Heart right ventricle (tissue), 16 donors: ENCODE measurements around the gene KCNJ6. TPM values are rescaled to one million over a fixed set of nuclear protein-coding genes. Genes with fewer than 3 reads are reported as not detected.

ENCODE experiments used
- ATAC-seq, 8 donors: fragments of 200-7000 bp; cut with Tn5 transposase; one replicate each; pipeline ENCODE4 v1.9.1; 2020; ENCODE audit warnings: mild to moderate bottlenecking in 8 of 8, moderate library complexity in 8 of 8, moderate number of reproducible peaks in 1 of 8
- DNase-seq, 2 donors: peaks; one replicate each; pipeline ENCODE4 v3.0.0-alpha.2; 2020
- H3K27ac ChIP-seq, 10 donors: fragments of 200-600 bp; sonication (generic) in 2 of 10; one replicate each; pipeline versions ENCODE4 v1.5.0 to v1.8.0; 2020 to 2022; ENCODE audit warnings: mild to moderate bottlenecking in 3 of 10
- H3K27me3 ChIP-seq, 7 donors: fragments of 200-600 bp; one replicate each; pipeline ENCODE4 v1.8.0; 2021 to 2022; ENCODE audit warnings: mild to moderate bottlenecking in 2 of 7
- H3K36me3 ChIP-seq, 9 donors: fragments of 200-600 bp; sonication (generic) in 1 of 9; one replicate each; pipeline versions ENCODE4 v1.5.0 to v1.8.0; 2020 to 2022; ENCODE audit warnings: mild to moderate bottlenecking in 2 of 9
- H3K4me1 ChIP-seq, 9 donors: fragments of 200-600 bp; sonication (generic) in 1 of 9; one replicate each; pipeline versions ENCODE4 v1.5.0 to v1.8.0; 2020 to 2022; ENCODE audit warnings: mild to moderate bottlenecking in 4 of 9
- H3K4me3 ChIP-seq, 10 donors: fragments of 200-600 bp; sonication (generic) in 2 of 10; one replicate each; pipeline versions ENCODE4 v1.5.0 to v1.8.0; 2020 to 2022; ENCODE audit warnings: mild to moderate bottlenecking in 7 of 10, moderate library complexity in 2 of 10
- H3K9me3 ChIP-seq, 11 donors: fragments of 200-600 bp in 10 of 11; sonication (generic) in 2 of 11; one replicate each; pipeline versions ENCODE4 v1.5.0 to v1.8.0; 2013 to 2022; ENCODE audit warnings: mild to moderate bottlenecking in 2 of 11, control low read depth in 1 of 11, moderate library complexity in 1 of 11
- CTCF ChIP-seq, 9 donors: fragments of 200-600 bp; sonication (generic) in 2 of 9; IDR thresholded peaks; one replicate each; pipeline versions ENCODE4 v1.5.0 to v1.8.0; 2021 to 2022; ENCODE audit warnings: antibody characterized with exemption in 9 of 9, mild to moderate bottlenecking in 5 of 9, moderate library complexity in 1 of 9
- WGBS, 2 donors: extraction: QIAGEN DNeasy Blood & Tissue Kit; methylation state at CpG; one replicate each; pipeline ENCODE4 v1.1.7; 2013; ENCODE audit warnings: inconsistent platforms in 1 of 2; 5-methylcytosine and 5-hydroxymethylcytosine counted together
- intact Hi-C, 10 donors: fragments of 100-400 bp; cut with DNase I; formaldehyde crosslinking; loops; one replicate each; pipeline versions ENCODE4 v1.11.1 to v1.14.2; 2022
- polyA plus RNA-seq, 2 donors: library from polyadenylated mRNA; stranded (reverse); fragments of 200-250 nt; gene quantifications; one replicate each; pipeline ENCODE4 v1.2.3, GENCODE V29; 2013
- total RNA-seq, 10 donors: library from RNA; stranded (reverse); fragmentation: NEBNext Ultra II Directional in 3 of 10; extraction: Animal tissue kit (Norgen Biotek cat#: 25700) in 3 of 10; gene quantifications; one replicate each; pipeline versions ENCODE4 v1.2.1 to v1.2.4, GENCODE V29; 2021 to 2023
- donor health status: Arrhythmogenic right ventricular cardiomyopathy.
- donor health status: ischemic (EF 13 %, LVEDD 7.1; RV severe dilation, severe dysfunction).
- donor health status: healthy with polysubstance abuse.
- donor health status: DM: no; HTN: yes; CAD: no.
- donor health status: DM: no; HTN: no; CAD: no.
- donor health status: ischemic (EF 25% LVEDD 6.9; RV normal size, moderate dysfunction).
- donor health status: ischemic (EF 25% LVEDD 5.7; RV mildly dilated, moderate dysfunction).
- donor health status: healthy.
- donor health status: DM: yes; HTN: yes; CAD: no.
- donor health status: Ischemic cardiomyopathy.
- donor health status: ischemic (EF 35%, LVEDD 5.7; RV mildly dilated, moderate dysfunction).
- donor health status: nonischemic (EF 11% LVEDD 7.7; RV severe dilation, severe dysfunction).
- donor health status: DM: yes; HTN: yes; CAD: no.
- donor health status: PGD.
- donor health status: ischemic (EF 29% LVEDD 5.4; RV normal size, mild dysfunction).
- donor health status: nonischemic (EF 23%, LVEDD 6.1; RV moderate dilation, normal function).

Gene KCNJ6
- total and polyA plus RNA-seq, 12 donors = not detected

DNA sequence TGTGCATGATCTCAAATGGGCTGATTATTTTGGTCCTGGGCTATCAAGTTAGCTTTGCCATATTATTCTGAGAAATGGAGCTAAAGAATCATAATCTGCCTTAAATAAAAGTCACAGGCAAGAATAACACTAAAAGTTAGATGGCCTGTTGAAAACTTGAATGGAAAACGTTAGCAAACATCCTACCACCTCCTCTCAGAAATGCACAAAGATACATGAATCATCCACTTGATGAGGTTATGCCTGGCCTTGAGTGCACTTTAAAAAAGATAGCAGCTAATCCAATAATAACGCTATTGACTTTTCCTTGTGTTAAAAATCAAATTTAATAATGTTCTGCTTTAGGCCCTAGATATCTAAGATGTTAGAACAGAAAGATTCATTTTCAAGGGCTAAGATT is 108.0 kb downstream of the KCNJ6 start:
- WGBS, 2 donors = 52 to 60% methylated on average over 2 of the region's 2 CpGs
- H3K27ac ChIP-seq = no peak overlapping the region
- ATAC-seq (no peak), DNase-seq (no peak)
- H3K4me3 ChIP-seq = no peak overlapping the region
- no peaks in the 10 kb centered on the region for H3K4me1 ChIP-seq
- intact Hi-C loops = no loop called here
- H3K9me3 ChIP-seq = peaks cover 0 to 24% (median 9%) of the 10 kb centered on the region in 11 donors
- H3K27me3 ChIP-seq = peaks cover 0 to 19% (median 0%) of the 10 kb centered on the region in 7 donors
- H3K36me3 ChIP-seq = no peaks in the 10 kb centered on the region
- no peak for TF ChIP-seq CTCF (IDR thresholded peaks at IDR 0.05)

- Histone ChIP-seq H3K9me3 (peaks cover 0 to 8% (median 0%) of the 10 kb centered on the region in 11 donors), H3K27ac (no peak overlapping the region), H3K4me3 (no peak overlapping the region), H3K36me3 (no peaks in the 10 kb centered on the region), H3K27me3 (peaks cover 0 to 25% (median 10%) of the 10 kb centered on the region in 7 donors), H3K4me1 (no peaks in the 10 kb centered on the region)
- intact Hi-C loops = no loop called here
- ATAC-seq (no peak), DNase-seq (no peak)
- no peak for TF ChIP-seq CTCF (IDR thresholded peaks at IDR 0.05)
- 42 to 51% methylated on average over 2 of the region's 2 CpGs for WGBS, 2 donors
Measured at GRCh38 chr21:37805266-37805665, 111.0 kb downstream of the KCNJ6 start.

DNA sequence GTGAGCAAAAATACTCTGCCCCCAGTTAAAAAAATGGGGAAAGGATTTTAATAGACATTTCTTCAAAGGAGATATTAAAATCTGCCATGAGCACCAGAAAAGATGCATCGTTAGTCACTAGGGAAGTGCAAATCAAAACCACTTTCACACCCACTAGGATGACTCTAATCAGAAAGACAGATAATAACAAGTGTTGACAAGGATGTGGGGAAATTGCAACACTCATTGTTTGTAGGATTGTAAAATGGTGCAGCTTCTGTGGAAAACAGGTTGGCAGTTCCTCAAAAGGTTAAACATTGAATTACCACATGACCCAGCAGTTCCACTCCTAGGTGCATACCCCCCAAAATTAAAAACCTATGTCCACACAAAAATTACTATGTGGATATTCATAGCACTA is 112.3 kb downstream of the KCNJ6 start:
- no peak for DNase-seq
- H3K4me3 ChIP-seq = no peak overlapping the region
- TF ChIP-seq CTCF (IDR thresholded peaks at IDR 0.05) = no peak
- 64 to 70% methylated on average over 1 of the region's 1 CpG for WGBS, 2 donors
- peaks cover 0 to 8% (median 0%) of the 10 kb centered on the region in 11 donors for H3K9me3 ChIP-seq
- no peak overlapping the region for H3K27ac ChIP-seq
- no peaks in the 10 kb centered on the region for H3K4me1 ChIP-seq
- ATAC-seq = no peak
- intact Hi-C loops = no loop called here
- H3K36me3 ChIP-seq = no peaks in the 10 kb centered on the region
- H3K27me3 ChIP-seq = peaks cover 0 to 23% (median 15%) of the 10 kb centered on the region in 7 donors

DNA sequence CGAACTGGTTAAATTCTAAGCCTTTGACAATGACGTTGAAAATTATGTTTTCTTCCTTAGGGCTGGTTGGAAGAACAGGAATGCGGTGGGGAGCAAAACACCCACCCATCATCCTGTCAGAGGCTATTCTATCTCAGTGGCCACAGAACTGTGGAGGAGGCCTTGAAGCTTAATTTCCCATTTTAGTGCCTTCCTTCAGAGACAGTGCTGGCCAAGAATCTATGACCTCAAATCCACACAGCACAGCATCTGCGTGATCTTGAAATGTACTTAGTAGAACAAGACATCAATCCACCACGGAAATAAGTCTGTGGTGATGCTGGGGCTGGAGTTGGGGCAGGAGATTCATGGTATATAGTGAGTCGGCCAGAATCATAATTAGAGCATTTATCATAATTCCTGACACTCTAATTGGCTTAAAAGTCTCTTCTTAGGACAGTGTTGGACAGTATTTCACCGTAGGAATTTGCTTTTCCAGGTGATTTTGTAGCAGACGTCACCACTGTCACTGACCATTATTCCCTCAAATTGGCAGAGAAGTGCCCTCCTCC is 113.1 kb downstream of the KCNJ6 start:
- Histone ChIP-seq H3K27ac (no peak overlapping the region), H3K4me1 (no peaks in the 10 kb centered on the region), H3K36me3 (no peaks in the 10 kb centered on the region), H3K4me3 (no peak overlapping the region), H3K9me3 (peaks cover 0 to 8% (median 0%) of the 10 kb centered on the region in 11 donors), H3K27me3 (peaks cover 0 to 23% (median 15%) of the 10 kb centered on the region in 7 donors)
- WGBS, 2 donors = 78 to 80% methylated on average over 8 of the region's 8 CpGs
- intact Hi-C loops = no loop called here
- DNase-seq (no peak), ATAC-seq (no peak)
- no peak for TF ChIP-seq CTCF (IDR thresholded peaks at IDR 0.05)
